Measurements from ENCODE around the gene MLH1.

The MLH1 gene

GRCh38 chr3:37094636-37095035 lies 101.3 kb downstream of the MLH1 start:
- no peak for DNase-seq (ENCODE audit: low read depth)

DNA sequence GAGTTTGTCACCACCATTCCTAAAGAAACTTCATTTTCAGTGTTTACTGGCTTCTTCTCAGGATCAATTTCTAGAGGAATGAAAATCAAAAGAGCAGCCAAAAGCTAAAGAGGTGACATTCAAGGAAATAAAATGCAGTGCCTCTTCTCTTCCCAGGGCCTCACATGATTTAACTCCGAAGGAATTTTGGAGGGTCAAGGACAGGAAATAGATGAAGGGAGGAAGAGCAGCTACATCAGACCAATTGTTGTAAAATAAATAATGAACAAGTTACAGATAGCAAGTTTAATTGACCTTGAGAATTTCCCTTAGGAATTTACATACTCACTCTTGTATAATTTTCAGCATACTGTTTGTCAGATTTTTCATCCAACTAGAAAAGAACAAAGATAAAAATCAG lies 103.0 kb downstream of the MLH1 start:
- DNase-seq (ENCODE audit: low read depth), result no peak

- DNase-seq (ENCODE audit: low read depth), result no peak
Observed at GRCh38 chr3:37096975-37097374, 103.7 kb downstream of the MLH1 start.

DNA sequence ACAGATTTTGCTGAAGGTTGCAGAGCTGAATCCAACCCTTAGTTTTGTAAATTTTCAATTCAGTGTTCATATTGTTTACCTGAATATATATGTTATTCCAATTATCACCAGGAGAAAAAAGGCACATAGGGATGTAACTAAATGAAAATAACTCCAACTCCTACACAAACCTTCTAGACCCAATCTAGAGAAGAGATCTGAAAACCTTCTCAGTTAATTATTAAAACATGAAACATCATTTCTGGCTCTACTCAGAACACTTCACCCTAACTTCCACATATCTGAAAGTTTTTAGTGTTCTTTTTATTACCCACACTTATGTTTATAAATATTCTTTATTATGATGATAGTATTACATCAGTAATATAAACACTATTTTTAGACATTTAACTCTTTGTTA lies 104.5 kb downstream of the MLH1 start:
- DNase-seq (ENCODE audit: low read depth), result no peak

DNA sequence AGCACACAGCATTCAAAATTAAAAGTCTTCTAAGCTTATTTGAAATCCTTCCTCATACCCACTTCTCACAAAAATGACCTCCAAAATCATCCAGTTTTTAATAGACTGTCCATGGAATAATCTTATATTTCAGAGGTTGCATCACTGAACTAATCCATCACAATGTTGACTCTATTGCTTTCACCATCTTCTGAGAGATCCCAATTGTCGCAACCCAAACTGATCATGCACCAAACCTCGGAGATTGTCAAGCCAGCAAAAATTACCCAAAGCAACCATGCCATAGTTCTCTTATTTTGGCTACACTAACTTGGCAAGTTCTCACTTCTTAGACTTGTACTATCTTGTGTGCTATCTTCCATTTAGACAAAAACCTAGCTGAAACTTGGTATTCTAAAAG lies 105.6 kb downstream of the MLH1 start:
- no peak for DNase-seq (ENCODE audit: low read depth)

- DNase-seq (ENCODE audit: low read depth), result no peak
Observed at GRCh38 chr3:37099469-37099868, 106.2 kb downstream of the MLH1 start.

DNA sequence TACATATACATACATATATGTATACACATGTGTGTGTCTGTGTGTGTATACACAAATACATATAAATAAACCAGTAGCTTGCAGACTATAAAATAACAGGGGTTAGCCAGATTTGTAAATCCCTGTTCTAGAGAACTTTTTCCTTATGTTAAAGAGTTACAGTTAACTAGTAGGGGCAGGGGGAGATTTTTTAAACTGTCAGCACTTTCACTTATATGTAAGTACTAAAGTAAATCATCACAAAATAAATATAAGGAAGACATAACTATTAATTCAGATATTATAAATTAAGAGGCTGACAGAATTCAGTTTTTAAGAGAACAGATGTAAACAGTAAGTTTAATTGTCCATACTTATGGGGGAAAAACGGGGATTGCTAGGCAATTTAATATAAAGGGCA lies 107.1 kb downstream of the MLH1 start:
- no peak for DNase-seq (ENCODE audit: low read depth)
